Gastrocnemius medialis (tissue), 4 donors: ENCODE measurements around the gene C17orf100. TPM values are rescaled to one million over a fixed set of nuclear protein-coding genes. Genes with fewer than 3 reads are reported as not detected.
"Not testable (repeated sequence)": the region's sequence is repeated elsewhere in the genome, so short reads cannot be mapped to it uniquely, and the experiment has no call there.

ENCODE experiments used
- ATAC-seq, 2 donors: fragments of 150-250 bp; one replicate each; pipeline ENCODE4 v1.9.1; 2016
- DNase-seq, 2 donors: peaks; one replicate each; pipeline ENCODE4 v3.0.0-alpha.2; 2019
- H3K27ac ChIP-seq, 4 donors: fragments of 200-600 bp; sonication (generic); 1 replicate in 1 of 4; 2 replicates in 3 of 4; pipeline ENCODE4 v1.5.1; 2016 to 2018; ENCODE audit warnings: mild to moderate bottlenecking in 2 of 4, moderate library complexity in 1 of 4
- H3K27me3 ChIP-seq, 3 donors: fragments of 200-600 bp; sonication (generic) in 2 of 3; 1 replicate in 1 of 3; 2 replicates in 2 of 3; pipeline versions ENCODE4 v1.5.1 to v1.6.0; 2016 to 2019; ENCODE audit warnings: mild to moderate bottlenecking in 1 of 3, moderate library complexity in 1 of 3
- H3K36me3 ChIP-seq, 2 donors: fragments of 200-600 bp; sonication (generic) in 1 of 2; one replicate each; pipeline ENCODE4 v1.5.1; 2017 to 2018
- H3K4me1 ChIP-seq, 2 donors: fragments of 200-600 bp; sonication (generic) in 1 of 2; one replicate each; pipeline ENCODE4 v1.5.1; 2016 to 2017; ENCODE audit warnings: mild to moderate bottlenecking in 2 of 2
- H3K4me3 ChIP-seq, 4 donors: fragments of 200-600 bp; sonication (generic) in 3 of 4; 1 replicate in 1 of 4; 2 replicates in 3 of 4; pipeline ENCODE4 v1.5.1; 2016 to 2019; ENCODE audit warnings: mild to moderate bottlenecking in 2 of 4
- H3K9me3 ChIP-seq, 3 donors: fragments of 200-600 bp; sonication (generic) in 2 of 3; 1 replicate in 1 of 3; 2 replicates in 2 of 3; pipeline ENCODE4 v1.5.1; 2016 to 2019
- CTCF ChIP-seq, 5 experiments: fragments of 450-650 bp in 3 of 5; fragments of 200-600 bp in 2 of 5; sonication (generic) in 2 of 5; IDR thresholded peaks in 4 of 5; conservative IDR thresholded peaks in 1 of 5; 1 replicate in 4 of 5; 2 replicates in 1 of 5; pipeline ENCODE4 v1.5.1; 2016 to 2019; ENCODE audit warnings: antibody characterized with exemption in 5 of 5, mild to moderate bottlenecking in 3 of 5, moderate library complexity in 3 of 5
- POLR2A ChIP-seq, 2 donors: fragments of 450-650 bp; IDR thresholded peaks; one replicate each; pipeline ENCODE4 v1.6.1; 2017; ENCODE audit warnings: antibody characterized with exemption in 2 of 2, mild to moderate bottlenecking in 2 of 2, moderate library complexity in 2 of 2
- in situ Hi-C, 4 donors: fragments of 200-750 bp; cut with MboI; loops; one replicate each; pipeline versions ENCODE4 v1.15.0 to v1.8.0; 2017; ENCODE audit warnings: low sequenced_read_pairs in 4 of 4
- intact Hi-C: fragments of 100-400 bp; cut with DNase I; formaldehyde crosslinking; loops from one replicate; pipeline ENCODE4 v1.15.1; 2023; ENCODE audit warnings: low total_unique reads
- total RNA-seq, 4 donors: library from RNA; depleted of rRNA; stranded (reverse); fragments of >200 nt; gene quantifications; one replicate each; pipeline versions ENCODE4 v1.1.0 to v1.2.3, GENCODE V29; 2016

The C17orf100 gene
- total RNA-seq, 4 donors from 2014 or later = 0.27 TPM; not detected in 3

GRCh38 chr17:6661464-6661848, 9.9 kb downstream of the C17orf100 start:
- intact Hi-C loops = no loop called here

GRCh38 chr17:6663200-6663599, 11.6 kb downstream of the C17orf100 start:
- DNase-seq, H3K36me3 ChIP-seq, ATAC-seq, H3K4me3 ChIP-seq, H3K4me1 ChIP-seq, H3K9me3 ChIP-seq, intact Hi-C loops, H3K27ac ChIP-seq: not testable (repeated sequence)
- in situ Hi-C loops = loop anchor here in 3 of 4 donors (10.0 to 25.0 kb wide), 3 partner anchors 174 to 349 kb away; partner anchors contain the start of genes BCL6B (in 3 of the 3), RNASEK (in 3 of the 3) and TEKT1 (in 1 of the 3)
- peaks cover 3 to 13% (median 4%) of the 10 kb centered on the region in 3 donors for H3K27me3 ChIP-seq

More at GRCh38 chr17:6661464-6661848, 9.9 kb downstream of the C17orf100 start:
- Histone ChIP-seq H3K4me1 (no peaks in the 10 kb centered on the region), H3K27me3 (peaks cover 9 to 20% (median 13%) of the 10 kb centered on the region in 3 donors), H3K4me3 (no peak overlapping the region), H3K36me3 (no peaks in the 10 kb centered on the region), H3K9me3 (no peaks in the 10 kb centered on the region), H3K27ac (no peak overlapping the region)
- DNase-seq (no peak), ATAC-seq (no peak)
- TF ChIP-seq CTCF (IDR thresholded peaks at IDR 0.05 in 4 of 5, conservative IDR thresholded peaks at IDR 0.05 in 1 of 5) (no peak), POLR2A (IDR thresholded peaks at IDR 0.05) (no peak)
- in situ Hi-C loops = loop anchor here in 3 of 4 donors (10.0 to 25.0 kb wide), 3 partner anchors 176 to 351 kb away; partner anchors contain the start of genes BCL6B (in 3 of the 3), RNASEK (in 3 of the 3) and TEKT1 (in 1 of the 3)

GRCh38 chr17:6666077-6666521, 14.5 kb downstream of the C17orf100 start:
- ATAC-seq (peak; percentile 88 to 94), DNase-seq (peak; percentile 40 to 53)
- H3K36me3 ChIP-seq = no peaks in the 10 kb centered on the region
- TF ChIP-seq CTCF (IDR thresholded peaks at IDR 0.05 in 4 of 5, conservative IDR thresholded peaks at IDR 0.05 in 1 of 5) (peak; percentile 73 to 89 (median 80)), POLR2A (IDR thresholded peaks at IDR 0.05) (no peak)
- no peaks in the 10 kb centered on the region for H3K9me3 ChIP-seq
- no peak overlapping the region for H3K4me3 ChIP-seq
- no peak overlapping the region for H3K27ac ChIP-seq
- peaks cover 0 to 9% (median 0%) of the 10 kb centered on the region in 3 donors for H3K27me3 ChIP-seq
- no peaks in the 10 kb centered on the region for H3K4me1 ChIP-seq
- intact Hi-C loops (loop anchor here (1.0 to 5.0 kb wide), 2 partner anchors 177 to 341 kb away; no protein-coding TSS in a partner anchor), in situ Hi-C loops (loop anchor here in 3 of 4 donors (5.0 to 25.0 kb wide), 4 partner anchors 171 to 346 kb away; partner anchors contain the start of genes BCL6B (in 3 of the 3), RNASEK (in 3 of the 3) and TEKT1 (in 1 of the 3))

- DNase-seq (no peak), ATAC-seq (no peak)
- Histone ChIP-seq H3K9me3 (no peaks in the 10 kb centered on the region), H3K27ac (no peak overlapping the region), H3K4me1 (no peaks in the 10 kb centered on the region), H3K27me3 (peaks cover 0 to 10% (median 3%) of the 10 kb centered on the region in 3 donors), H3K4me3 (no peak overlapping the region), H3K36me3 (no peaks in the 10 kb centered on the region)
- intact Hi-C loops (loop anchor here (1.0 to 5.0 kb wide), 2 partner anchors 177 to 341 kb away; no protein-coding TSS in a partner anchor), in situ Hi-C loops (loop anchor here in 3 of 4 donors (5.0 to 25.0 kb wide), 4 partner anchors 171 to 346 kb away; partner anchors contain the start of genes BCL6B (in 3 of the 3), RNASEK (in 3 of the 3) and TEKT1 (in 1 of the 3))
- TF ChIP-seq POLR2A (IDR thresholded peaks at IDR 0.05) = no peak
- no peak for TF ChIP-seq CTCF (IDR thresholded peaks at IDR 0.05 in 4 of 5, conservative IDR thresholded peaks at IDR 0.05 in 1 of 5)
Measured at GRCh38 chr17:6666557-6666956, 15.0 kb downstream of the C17orf100 start.

GRCh38 chr17:6667516-6667915, 16.0 kb downstream of the C17orf100 start:
- Histone ChIP-seq H3K27me3 (peaks cover 0 to 8% (median 5%) of the 10 kb centered on the region in 3 donors), H3K27ac (no peak overlapping the region), H3K4me1 (no peaks in the 10 kb centered on the region), H3K4me3 (no peak overlapping the region), H3K36me3 (no peaks in the 10 kb centered on the region), H3K9me3 (no peaks in the 10 kb centered on the region)
- intact Hi-C loops (loop anchor here (5.0 kb wide), 1 partner anchor 340 kb away; no protein-coding TSS in a partner anchor), in situ Hi-C loops (loop anchor here in 3 of 4 donors (5.0 to 25.0 kb wide), 4 partner anchors 170 to 345 kb away; partner anchors contain the start of genes BCL6B (in 3 of the 3), RNASEK (in 3 of the 3) and TEKT1 (in 1 of the 3))
- TF ChIP-seq POLR2A (IDR thresholded peaks at IDR 0.05) (no peak), CTCF (IDR thresholded peaks at IDR 0.05 in 4 of 5, conservative IDR thresholded peaks at IDR 0.05 in 1 of 5) (no peak)
- ATAC-seq = no peak
- no peak for DNase-seq
